Muscle of back (tissue), 11 donors: ENCODE results near the gene IGSF21. TPM values are rescaled to one million over a fixed set of nuclear protein-coding genes. Genes with fewer than 3 reads are reported as not detected.

Experiments
- DNase-seq, 3 donors: peaks; one replicate each; pipeline versions ENCODE4 v3.0.0 to v3.0.0-alpha.2; 2013
- polyA plus RNA-seq, 10 donors: library from polyadenylated mRNA; unstranded; fragments of 120-200 nt; gene quantifications; one replicate each; pipeline ENCODE4 v1.2.1, GENCODE V29; 2013; ENCODE audit not compliant: insufficient read length in 10 of 10

Gene IGSF21
- polyA plus RNA-seq, 10 donors: 0.08 to 1.0 (median 0.31) TPM; not detected in 4

DNA sequence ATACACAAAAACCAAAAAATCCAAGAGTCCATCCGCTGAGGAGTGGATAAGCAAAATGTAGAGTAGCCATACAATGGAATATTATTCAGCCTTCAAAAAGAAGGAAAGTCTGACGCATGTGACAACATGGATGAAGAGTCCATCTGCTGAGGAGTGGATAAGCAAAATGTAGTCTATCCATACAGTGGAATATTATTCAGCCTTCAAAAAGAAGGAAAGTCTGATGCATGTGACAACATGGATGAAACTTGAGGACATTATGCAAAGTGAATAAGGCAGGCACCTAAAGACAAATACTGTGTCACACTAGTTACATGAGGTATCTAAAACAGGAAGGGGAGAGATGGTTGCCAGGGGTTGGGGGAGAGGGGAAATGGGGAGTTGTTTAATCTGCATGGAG, 14.0 kb upstream of the IGSF21 start:
- DNase-seq: no peak

DNA sequence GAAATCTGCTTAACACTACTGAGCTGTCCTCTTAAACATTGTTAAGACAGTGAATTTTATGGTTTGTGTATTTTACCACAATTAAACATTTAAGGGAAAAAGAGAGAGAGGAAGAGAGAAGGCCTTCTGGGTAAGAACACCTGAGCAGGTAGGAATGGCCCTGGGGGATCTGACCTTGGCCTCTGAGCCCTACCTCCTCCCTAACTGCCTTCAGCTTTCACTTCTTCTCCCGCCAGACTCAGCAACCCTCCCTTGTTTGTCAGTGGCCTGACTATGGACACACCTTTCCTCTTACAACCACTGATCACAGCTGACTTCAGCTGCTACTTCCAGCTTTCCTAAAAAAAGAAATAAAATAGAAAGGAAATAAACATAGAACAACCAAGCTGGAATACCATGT, 13.5 kb upstream of the IGSF21 start:
- no peak for DNase-seq

DNA sequence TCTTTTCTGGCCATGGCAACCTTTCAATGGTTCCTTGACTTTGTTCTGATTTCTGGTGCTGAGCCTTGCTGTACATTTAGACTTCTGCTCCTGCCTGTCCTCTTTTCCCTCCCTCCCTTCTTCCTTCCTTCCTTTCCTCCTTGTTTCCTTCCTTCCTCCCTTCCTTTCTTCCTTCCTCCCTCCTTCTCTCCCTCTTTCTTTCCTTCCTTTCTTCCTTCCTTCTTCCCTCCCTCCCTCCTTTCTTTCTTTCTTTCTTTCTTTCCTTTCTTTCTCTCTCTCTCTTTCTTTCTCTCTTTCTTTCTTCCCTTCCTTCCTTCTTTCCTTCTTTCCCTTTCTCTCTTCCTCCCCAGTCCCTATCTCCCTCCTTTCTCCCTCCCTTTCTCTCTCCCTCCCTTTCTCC, 10.4 kb upstream of the IGSF21 start:
- no peak for DNase-seq

DNA sequence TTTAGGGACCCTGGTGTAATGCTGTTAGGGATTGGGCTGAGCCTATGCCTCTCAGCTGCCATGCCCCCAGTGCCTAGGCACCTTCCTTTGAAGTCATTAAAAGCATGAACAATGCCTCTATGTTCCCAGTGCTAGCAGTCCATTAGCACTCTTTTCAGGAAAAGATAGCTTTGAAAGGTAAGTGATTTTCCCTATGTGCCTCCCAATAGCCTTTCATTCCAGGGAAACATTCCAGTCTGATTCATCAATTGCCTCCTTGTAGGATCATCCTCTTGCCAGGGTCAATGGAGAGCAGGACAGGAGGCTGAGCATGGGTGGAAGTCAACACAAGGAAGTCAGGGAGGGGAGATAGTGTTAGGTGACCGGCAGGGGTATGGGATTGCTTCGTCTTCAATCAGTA, 8.6 kb upstream of the IGSF21 start:
- no peak for DNase-seq

DNA sequence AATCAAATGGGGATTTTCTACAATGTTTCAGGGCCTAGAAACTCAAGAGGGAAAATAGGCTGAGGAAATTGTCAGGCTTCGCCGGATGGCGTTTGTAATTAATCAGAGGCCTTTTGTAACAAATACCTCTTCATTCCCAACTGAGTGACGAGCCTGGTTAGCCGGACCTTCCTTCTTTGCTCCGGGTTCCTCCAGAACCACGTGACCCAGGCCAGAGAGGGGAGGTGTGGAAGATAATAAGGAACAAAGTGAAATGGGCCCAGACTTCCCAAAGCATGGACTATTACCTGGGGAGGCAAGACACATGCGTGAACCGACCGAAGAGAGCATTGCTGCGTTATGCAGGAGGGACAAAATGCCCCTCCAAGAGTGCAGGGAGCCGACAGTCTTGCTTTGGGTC, 7.5 kb upstream of the IGSF21 start:
- no peak for DNase-seq

DNA sequence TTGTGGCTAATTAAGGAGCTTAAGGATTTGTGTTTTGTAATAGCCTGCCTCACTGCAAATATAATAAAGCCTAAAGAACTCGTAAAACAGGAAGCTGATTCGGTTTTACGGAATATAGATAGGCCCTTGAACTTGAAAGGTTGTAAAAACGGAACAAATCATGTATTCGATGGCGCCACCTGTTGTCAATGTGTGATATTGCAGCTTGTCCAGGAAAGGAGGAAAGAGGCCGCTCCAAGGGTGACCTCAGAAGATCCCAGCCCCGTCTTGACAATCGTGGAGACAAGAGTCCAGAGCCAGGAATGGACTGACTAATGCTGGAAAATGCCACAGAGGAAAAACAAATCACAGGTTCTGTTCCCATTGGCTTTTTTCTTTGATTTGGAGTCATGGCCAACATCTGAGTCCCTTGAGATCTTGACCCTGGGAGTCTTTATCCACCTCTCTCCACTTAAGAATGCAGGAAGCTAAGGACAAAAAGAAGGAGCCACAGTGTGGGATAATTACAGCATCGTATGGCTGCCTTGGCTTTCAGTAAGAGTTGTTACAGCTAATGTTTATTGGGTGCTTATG, 7.0 kb upstream of the IGSF21 start:
- DNase-seq: peak; percentile 56 to 77 (median 70)

DNA sequence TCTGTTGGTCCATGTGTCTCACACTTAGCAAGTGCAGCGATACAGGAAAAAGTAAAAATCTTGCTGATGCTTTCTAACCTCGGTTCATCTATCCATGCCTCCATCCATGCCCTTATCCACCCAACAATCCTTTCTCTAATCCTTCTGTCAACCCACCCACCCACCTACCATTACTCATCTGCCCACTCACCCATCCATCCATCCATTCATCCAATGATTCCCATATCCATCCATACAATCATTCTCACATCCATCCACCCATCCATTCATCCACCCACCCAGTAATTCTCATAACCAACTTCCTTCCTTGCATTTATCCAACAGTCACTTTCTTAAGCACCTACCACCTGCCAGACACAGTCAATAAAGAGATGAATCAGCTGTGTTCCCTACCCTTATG, 6.1 kb upstream of the IGSF21 start:
- DNase-seq: no peak

DNA sequence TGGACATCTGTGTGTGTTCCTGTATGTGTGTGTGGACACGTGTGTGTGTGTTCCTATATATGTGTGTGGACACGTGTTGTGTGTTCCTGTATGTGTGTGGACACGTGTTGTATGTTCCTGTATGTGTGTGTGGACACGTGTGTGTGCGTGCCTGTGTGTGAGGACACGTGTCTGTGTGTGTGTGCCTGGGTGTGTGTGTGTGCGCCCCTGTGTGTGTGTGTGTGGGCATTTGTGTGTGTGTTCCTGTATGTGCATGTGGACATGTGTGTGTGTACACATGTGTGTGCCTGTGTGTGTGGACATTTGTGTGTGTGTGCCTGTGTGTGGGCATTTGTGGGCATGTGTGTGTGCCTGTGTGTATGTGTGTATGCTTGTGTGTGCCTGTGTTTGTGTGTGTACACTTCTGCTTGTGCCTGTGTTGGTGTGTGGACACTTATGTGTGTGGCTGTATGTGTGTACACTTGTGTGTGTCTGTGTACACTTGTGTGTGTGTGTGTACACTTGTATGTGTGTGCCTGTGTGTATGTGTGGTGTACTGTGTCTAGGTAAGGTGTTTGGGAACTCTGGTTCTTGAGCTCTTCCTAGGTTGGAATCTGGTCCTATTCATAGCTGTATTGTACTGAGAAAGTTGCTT, 3.7 kb upstream of the IGSF21 start:
- DNase-seq: no peak

DNA sequence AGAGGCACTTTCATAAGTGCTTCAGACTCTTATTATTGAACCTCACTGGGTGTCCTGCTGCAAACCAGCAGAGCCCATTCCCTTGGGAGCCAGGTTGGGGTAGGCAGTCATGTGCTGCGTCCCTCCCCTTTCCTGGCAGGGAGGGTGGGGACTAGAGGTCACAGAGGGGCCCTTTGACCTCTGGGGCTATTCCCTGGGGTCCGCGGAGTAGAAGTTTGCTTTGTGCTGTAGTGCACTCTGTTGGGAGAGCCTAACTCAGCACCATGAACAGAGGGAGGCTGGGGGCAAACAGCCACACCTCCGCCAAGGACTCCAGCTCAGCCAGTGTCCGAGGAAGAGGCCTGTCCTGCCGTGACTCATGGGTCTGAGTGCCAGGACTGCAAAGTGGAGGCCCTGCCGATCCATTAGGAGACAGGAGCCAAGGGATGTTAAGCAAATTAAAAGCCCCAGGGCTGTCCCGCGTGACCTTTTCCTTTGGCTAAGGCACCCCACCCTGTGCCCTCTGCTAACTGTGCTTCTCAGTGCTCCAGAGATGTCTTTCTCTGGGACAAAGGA, 3.0 kb upstream of the IGSF21 start:
- no peak for DNase-seq

DNA sequence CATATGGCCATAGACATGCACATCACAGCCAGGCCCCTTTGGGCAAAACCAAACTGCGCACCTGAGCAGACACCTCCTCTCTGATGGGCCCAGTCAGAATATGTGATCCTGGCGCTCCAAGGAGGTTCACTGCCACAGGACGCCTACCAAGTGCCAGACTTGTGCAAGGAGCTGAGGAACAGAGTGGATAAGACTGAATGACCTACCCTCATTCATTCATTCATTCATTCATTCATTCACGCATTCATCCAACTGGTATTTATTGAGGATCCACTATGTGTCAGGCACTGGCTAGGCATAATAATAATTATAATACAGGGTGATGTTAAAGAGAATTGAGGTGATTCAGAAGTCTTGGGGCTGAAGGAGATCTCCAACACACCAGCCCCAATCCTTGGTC, 2.4 kb upstream of the IGSF21 start:
- no peak for DNase-seq

DNA sequence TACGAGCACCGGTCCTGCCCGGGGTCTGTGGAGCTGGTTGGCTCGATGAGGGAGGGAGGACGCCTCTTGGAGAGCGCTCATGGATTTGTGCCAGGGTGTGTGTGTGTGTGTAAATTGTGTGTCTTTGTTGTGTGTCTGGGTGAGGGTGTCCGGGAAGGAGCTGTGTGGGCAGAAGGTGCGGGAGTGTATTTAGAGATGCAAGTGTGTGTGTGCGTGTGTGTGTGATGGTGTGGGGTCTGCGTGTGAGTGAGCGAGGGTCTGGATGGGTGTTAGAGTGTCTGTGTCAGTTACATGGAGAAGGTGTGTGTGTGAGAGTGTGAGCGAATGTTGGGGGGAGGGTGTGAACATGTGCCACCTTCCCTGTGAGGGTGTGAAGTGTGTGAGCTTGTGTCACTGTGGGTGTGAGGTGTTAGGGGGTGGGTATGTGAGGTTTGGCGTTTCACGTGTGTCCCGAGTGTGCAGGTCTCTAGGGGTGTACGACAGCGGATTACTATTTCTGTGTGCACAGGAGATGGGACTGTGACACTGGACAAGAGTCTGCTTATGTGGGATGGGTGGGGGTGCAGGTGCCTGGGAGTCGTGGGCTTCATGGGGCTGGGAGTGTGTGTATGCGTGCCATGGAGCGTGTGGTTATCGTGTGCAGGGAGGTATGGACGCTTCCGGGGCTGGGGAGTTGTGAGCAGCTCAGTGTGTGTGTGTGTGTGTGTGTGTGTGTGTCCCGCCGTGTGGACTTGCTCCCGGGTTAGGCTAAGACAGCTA, 880 bp downstream of the IGSF21 start:
- DNase-seq: no peak

DNA sequence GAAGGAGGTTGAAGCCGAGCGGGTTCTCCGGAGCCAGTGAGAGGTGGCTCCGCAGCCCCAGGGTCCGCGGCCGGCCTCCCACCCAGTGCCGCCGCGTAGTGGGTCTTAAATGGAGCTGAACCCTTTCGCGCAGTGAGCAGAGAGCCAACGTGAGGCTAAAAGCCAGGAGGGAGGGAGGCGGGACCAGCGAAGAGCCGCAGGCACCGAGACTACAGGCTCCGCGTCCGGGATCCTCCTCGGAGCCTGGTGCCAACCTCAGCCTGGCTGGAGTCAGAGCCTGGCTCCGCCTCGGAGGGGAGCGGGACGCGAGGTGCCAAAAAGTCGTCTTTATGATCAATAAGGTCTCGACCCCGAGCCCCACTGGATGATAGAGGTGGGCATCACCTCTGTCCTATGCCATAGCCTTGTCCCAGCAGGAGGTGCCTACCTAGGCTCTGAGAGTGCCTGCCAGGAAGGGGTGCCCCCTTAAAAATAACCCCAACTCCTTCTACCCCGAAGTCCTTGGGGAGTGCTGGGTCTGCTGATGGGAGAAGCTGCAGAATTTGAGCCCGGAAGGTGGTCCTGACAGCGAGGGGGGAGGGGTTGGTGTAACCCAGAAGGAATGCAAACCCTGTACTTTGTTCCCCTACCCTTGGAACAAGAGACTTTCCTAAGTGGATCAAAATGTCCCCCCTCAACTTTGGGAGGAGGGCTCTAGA, 1.6 kb downstream of the IGSF21 start:
- peak in 1 of 3 donors; percentile 21 for DNase-seq

DNA sequence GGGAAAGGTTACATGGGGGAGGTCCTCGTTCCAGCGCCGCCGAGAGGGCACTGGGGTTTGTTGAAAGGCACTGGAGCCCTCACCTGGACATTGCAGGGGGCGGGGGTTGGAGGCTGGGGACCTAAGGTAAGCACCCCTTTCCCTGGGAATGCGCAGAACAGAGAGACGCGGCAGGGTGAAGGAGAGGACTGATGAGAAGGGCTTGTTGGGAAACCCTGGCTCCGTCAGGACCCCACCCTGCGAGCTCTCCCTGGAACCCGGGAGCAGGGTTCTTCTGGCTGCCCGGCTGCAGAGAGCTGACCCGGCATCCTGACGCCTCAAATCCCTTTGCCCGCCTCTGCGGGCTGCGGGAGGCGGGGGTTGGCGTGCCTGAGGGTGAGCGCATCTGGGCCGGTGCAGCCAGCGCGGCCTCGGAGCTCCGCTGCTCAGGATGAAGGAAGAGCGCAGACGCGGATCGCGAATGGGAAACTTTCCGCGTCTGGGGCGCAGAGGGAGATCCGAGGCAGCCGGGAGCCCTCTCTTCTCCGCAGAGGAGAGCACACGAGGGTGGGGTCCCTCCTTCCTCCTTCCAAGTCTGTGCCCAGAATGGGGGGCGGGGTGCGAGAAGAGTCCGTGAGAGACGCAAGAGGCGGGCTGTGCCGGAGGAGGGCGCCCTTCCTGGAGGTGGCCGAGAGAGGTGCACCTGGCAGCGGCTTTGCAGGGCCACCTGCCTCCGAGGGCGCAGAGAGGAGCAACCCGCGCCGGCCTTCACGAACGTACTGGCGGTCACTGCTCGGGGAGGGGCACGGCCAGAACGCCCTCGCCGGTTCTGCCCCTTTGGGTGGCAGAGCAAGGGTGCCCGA, 2.4 kb downstream of the IGSF21 start:
- peak in 1 of 3 donors; percentile 33 for DNase-seq

DNA sequence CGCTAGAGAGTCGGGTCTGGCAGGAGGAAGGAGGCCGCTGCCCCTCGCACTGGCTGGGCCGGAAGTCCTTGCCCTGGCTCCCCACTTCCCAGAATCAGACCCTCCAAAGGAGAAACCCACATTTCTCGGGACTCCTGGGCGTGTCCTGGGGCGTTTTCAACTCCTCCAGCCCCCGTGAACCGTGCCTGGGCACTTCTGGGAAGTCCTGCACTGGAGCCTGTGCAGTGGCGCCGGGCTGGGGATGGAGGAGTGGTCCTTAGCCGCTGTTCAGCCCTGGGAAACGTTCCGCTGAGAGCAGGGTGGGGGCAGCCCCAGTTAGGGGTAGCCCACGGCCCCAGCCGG, 3.0 kb downstream of the IGSF21 start:
- DNase-seq: no peak

DNA sequence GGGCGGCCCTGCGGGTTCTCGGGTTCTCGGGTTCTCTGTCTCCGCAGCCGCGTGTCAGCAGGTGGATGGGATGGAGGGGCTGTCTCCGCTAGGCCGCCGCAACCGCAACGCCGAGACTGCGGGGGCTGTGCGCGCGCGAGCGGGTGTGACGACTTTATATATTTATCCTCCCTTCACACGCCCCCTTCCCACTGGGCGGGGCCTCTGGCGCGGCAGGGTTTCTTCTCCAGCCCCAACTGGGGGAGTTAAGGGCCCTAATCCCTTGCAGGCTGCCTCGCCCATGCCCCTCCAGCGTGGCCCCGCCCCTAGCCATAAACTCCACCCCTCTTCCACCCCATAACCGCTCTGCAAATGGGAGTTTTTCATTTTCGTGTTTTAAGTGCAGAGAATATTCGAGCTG, 3.4 kb downstream of the IGSF21 start:
- DNase-seq: no peak

DNA sequence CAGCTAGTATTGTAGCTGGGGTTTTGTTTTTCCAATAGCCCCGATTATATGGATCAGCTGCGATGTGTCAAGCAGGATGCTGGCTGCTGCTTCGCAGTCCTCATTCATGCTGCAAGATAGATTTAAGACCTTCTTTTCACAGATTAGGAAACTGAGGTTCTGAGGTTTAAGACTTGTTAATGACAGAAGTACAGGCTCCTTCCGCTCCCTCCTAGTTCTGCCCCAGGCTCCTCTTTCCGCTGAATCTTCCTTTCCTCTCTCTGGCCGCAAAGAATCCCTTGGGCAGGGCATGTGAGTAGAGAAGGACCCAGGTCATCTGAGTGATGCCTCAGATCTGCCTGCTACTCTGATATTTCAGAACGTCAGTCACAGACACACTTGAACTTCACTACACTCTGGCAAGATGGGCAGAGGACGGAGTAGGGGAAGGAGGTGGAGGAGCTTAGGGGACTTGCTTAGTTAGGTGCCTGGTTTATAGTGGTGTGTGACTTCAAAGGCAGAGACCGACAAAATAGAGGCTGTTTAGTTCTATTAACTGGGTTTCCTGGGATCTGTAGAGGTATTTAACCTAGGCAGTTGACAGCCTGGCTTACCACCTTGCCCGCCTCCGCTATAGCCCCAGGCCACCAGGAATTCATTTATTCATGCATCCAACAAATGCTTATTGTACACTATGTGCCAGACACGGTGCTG, 4.2 kb downstream of the IGSF21 start:
- no peak for DNase-seq

DNA sequence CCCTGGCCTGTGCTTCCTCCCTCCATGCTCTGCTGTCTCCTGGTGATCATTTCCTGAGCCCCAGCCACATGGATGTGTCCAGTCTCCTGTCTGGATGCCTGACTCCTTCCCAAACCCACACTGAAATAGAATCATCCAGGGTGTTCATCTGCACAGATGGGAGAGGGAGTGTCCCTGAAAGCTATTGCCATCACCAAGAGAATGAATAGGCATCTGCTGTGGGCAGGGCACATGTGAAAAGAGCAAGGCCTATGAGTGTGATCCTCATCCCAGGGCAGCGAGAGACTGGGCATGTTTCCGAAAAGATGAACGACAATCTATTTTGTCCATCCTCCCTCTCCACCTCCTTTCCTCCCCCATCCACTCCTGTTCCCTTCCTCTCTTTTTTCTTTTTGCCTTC, 5.0 kb downstream of the IGSF21 start:
- DNase-seq: no peak

DNA sequence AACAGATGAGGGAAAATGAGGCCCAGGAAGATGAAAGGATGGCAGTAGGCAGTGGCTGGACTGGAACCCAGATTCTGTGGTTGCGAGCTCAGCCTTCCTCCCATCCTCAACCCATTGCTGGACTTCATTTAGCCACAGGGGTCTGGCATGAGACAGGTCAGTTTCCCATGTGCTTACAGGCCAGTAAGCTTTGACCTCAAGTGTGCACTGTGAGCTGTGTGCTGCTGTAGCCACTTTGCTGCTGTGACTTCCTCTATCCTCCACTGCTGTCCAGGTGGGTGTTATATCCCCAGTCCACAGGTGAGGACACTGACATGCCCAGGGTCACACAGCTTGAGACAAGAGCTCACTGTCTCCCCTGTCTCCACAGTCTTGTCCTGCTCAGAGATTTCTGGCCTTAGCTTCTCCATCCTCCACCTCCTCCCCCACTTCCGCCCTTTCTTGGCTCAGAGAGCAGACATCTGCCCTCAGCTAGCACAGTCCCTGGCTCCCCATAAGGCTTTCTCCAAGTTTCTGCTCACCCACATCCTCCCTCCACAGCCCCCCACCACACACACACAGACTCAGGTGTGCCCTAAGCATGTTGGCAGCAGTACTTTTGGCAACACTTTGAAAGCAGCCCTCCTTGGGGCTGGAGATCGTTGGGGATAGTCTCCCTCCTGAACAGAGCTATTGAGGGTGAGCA, 7.3 kb downstream of the IGSF21 start:
- DNase-seq: no peak

DNA sequence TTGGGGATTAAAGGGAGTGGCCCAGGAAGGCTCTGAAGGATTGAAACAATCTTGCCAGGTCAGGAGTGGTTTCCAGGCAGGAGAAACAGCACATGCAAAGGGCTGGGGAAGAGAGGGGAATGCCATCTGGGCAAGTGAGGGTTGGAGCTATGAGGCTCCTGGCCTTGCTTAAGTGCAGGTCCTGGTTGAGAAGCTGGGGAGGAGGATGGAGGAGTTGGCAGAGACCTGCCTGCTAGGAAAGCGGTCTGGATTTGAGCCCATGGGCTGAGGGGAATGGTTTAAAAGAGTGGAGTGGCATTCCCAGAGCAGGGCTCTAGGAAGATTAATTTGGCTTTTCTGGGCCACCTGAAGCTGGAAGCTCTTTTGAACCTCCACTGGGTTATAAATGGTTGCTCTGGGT, 9.2 kb downstream of the IGSF21 start:
- DNase-seq: no peak

DNA sequence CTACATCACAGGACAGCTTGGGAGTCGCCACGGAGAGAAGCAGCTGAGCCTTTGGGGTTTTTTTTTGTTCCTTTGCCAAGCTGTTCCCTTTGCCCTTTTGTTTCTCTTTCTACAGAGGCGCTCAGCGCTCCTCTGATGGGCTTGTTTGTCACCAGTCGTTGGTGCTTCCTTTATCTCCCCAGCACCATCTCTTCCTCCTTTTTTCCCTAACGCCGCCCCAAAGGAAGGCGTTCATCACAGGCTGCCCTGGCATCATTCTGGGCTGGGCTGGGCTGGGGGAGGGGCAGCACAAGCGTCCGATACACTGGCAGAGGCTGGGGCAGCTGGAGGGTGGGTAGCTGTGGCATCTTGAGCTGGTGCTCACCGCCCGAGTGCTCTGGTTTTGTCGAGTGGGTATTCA, 10.5 kb downstream of the IGSF21 start:
- DNase-seq: no peak
